SJCRH30 (cell line): ENCODE results near the gene CNPY3. TPM values are rescaled to one million over a fixed set of nuclear protein-coding genes. Genes with fewer than 3 reads are reported as not detected.
"Not testable (repeated sequence)": the region's sequence is repeated elsewhere in the genome, so short reads cannot be mapped to it uniquely, and the experiment has no call there.

Source experiments
- DNase-seq, 2 experiments: peaks; one replicate each; pipeline ENCODE4 v3.0.0-alpha.2; 2015 to 2020
- H3K27ac ChIP-seq: fragments of 250-450 bp; sonication (Bioruptor Pico); 2 replicates; pipeline ENCODE4 v1.5.1; 2020; ENCODE audit warnings: mild to moderate bottlenecking, moderate library complexity
- H3K27me3 ChIP-seq: fragments of 250-450 bp; sonication (Bioruptor Pico); 2 replicates; pipeline ENCODE4 v1.5.1; 2020; ENCODE audit warnings: mild to moderate bottlenecking, moderate library complexity
- H3K36me3 ChIP-seq: fragments of 250-450 bp; sonication (Bioruptor Pico); 2 replicates; pipeline ENCODE4 v1.5.1; 2020; ENCODE audit warnings: mild to moderate bottlenecking, moderate library complexity
- H3K4me1 ChIP-seq: fragments of 250-450 bp; sonication (Bioruptor Pico); 2 replicates; pipeline ENCODE4 v1.5.1; 2020; ENCODE audit warnings: mild to moderate bottlenecking, moderate library complexity
- H3K4me3 ChIP-seq: fragments of 250-450 bp; sonication (Bioruptor Pico); 2 replicates; pipeline ENCODE4 v1.5.1; 2020; ENCODE audit warnings: mild to moderate bottlenecking, moderate library complexity
- H3K9me3 ChIP-seq: fragments of 250-450 bp; sonication (Bioruptor Pico); replicated peaks from 2 replicates; pipeline ENCODE4 v1.5.1; 2020; ENCODE audit warnings: mild to moderate bottlenecking, moderate library complexity
- total RNA-seq: library from RNA; depleted of rRNA; stranded (reverse); fragments of >200 nt; shearing (Covaris generic); gene quantifications from 2 replicates; pipeline ENCODE4 v1.2.3, GENCODE V29; 2014; rRNA removed

The CNPY3 gene
- total RNA-seq = 40.9 and 45.3 TPM in 2 replicates

- DNase-seq = peak; percentile 96 to 98
- Histone ChIP-seq H3K36me3 (peaks cover 3% of the 10 kb centered on the region), H3K27me3 (no peaks in the 10 kb centered on the region), H3K27ac (peak within 1 kb of the TSS; percentile 57), H3K9me3 (no peaks in the 10 kb centered on the region), H3K4me1 (no peaks in the 10 kb centered on the region), H3K4me3 (peak within 1 kb of the TSS; percentile 66)
Observed at GRCh38 chr6:42928986-42929820, at the start of gene CNPY3. TSS of gene CNPY3 (plus strand) at chr6:42929480. CDS start at chr6:42929571, 91 bp downstream.

GRCh38 chr6:42880240-42880817 lies 49.0 kb upstream of the CNPY3 start:
- H3K27me3 ChIP-seq, H3K9me3 ChIP-seq, H3K4me1 ChIP-seq, DNase-seq: not testable (repeated sequence)
- Histone ChIP-seq H3K27ac (peak overlapping the region; percentile 87), H3K36me3 (peaks cover 42% of the 10 kb centered on the region), H3K4me3 (peak overlapping the region; percentile 76)

GRCh38 chr6:42880871-42881270 lies 48.4 kb upstream of the CNPY3 start:
- H3K9me3 ChIP-seq, DNase-seq, H3K27me3 ChIP-seq, H3K4me1 ChIP-seq: not testable (repeated sequence)
- Histone ChIP-seq H3K36me3 (peaks cover 48% of the 10 kb centered on the region), H3K4me3 (peak overlapping the region; percentile 76), H3K27ac (peak overlapping the region; percentile 87; the same call in 1 of the 2 replicates)

- H3K4me3 ChIP-seq = no peak overlapping the region
- peaks cover 49% of the 10 kb centered on the region for H3K36me3 ChIP-seq
- no peaks in the 10 kb centered on the region for H3K9me3 ChIP-seq
- H3K27ac ChIP-seq = no peak overlapping the region
- H3K27me3 ChIP-seq = no peaks in the 10 kb centered on the region
- H3K4me1 ChIP-seq = peaks cover 4% of the 10 kb centered on the region; the same call in 1 of the 2 replicates
- DNase-seq = no peak
Observed at GRCh38 chr6:42885702-42886101, 43.6 kb upstream of the CNPY3 start.

GRCh38 chr6:42888201-42888600 lies 41.1 kb upstream of the CNPY3 start:
- H3K36me3 ChIP-seq = peaks cover 30% of the 10 kb centered on the region
- not testable (repeated sequence) for H3K9me3 ChIP-seq, H3K4me1 ChIP-seq, H3K27ac ChIP-seq, H3K27me3 ChIP-seq, H3K4me3 ChIP-seq, DNase-seq

GRCh38 chr6:42889815-42890214 lies 39.5 kb upstream of the CNPY3 start:
- no peaks in the 10 kb centered on the region for H3K9me3 ChIP-seq
- H3K27ac ChIP-seq = peak overlapping the region; percentile 92
- peaks cover 13% of the 10 kb centered on the region for H3K36me3 ChIP-seq
- peak in 1 of 2 experiments; percentile 40 for DNase-seq
- H3K4me3 ChIP-seq = peak overlapping the region; percentile 84
- peaks cover 4% of the 10 kb centered on the region; the same call in 1 of the 2 replicates for H3K4me1 ChIP-seq
- no peaks in the 10 kb centered on the region for H3K27me3 ChIP-seq

- Histone ChIP-seq H3K9me3 (no peaks in the 10 kb centered on the region), H3K27me3 (no peaks in the 10 kb centered on the region), H3K4me1 (peaks cover 4% of the 10 kb centered on the region; the same call in 1 of the 2 replicates), H3K27ac (peak overlapping the region; percentile 92), H3K36me3 (peaks cover 6% of the 10 kb centered on the region), H3K4me3 (peak overlapping the region; percentile 84)
- peak; percentile 98 for DNase-seq
Observed at GRCh38 chr6:42890311-42891198, 38.7 kb upstream of the CNPY3 start.

GRCh38 chr6:42891199-42891722 lies 38.0 kb upstream of the CNPY3 start:
- Histone ChIP-seq H3K27ac (peak overlapping the region; percentile 92), H3K9me3 (no peaks in the 10 kb centered on the region), H3K27me3 (no peaks in the 10 kb centered on the region), H3K4me3 (peak overlapping the region; percentile 84), H3K36me3 (no peaks in the 10 kb centered on the region), H3K4me1 (peaks cover 4% of the 10 kb centered on the region; the same call in 1 of the 2 replicates)
- no peak for DNase-seq

GRCh38 chr6:42894041-42894828 lies 35.0 kb upstream of the CNPY3 start:
- not testable (repeated sequence) for DNase-seq

GRCh38 chr6:42896178-42896719 lies 33.0 kb upstream of the CNPY3 start:
- H3K27ac ChIP-seq = no peak overlapping the region

More at GRCh38 chr6:42894041-42894828, 35.0 kb upstream of the CNPY3 start:
- H3K27ac ChIP-seq, H3K4me3 ChIP-seq, H3K9me3 ChIP-seq, H3K36me3 ChIP-seq, H3K27me3 ChIP-seq: not testable (repeated sequence)
- H3K4me1 ChIP-seq = peaks cover 10% of the 10 kb centered on the region; the same call in 1 of the 2 replicates

GRCh38 chr6:42898891-42899361 lies 30.4 kb upstream of the CNPY3 start:
- DNase-seq = peak; percentile 70 to 87
- no peaks in the 10 kb centered on the region for H3K27me3 ChIP-seq
- H3K27ac ChIP-seq = peak overlapping the region; percentile 59; the same call in 1 of the 2 replicates
- no peaks in the 10 kb centered on the region for H3K9me3 ChIP-seq
- H3K4me1 ChIP-seq = peaks cover 13% of the 10 kb centered on the region
- no peaks in the 10 kb centered on the region for H3K36me3 ChIP-seq
- H3K4me3 ChIP-seq = peak overlapping the region; percentile 31

More at GRCh38 chr6:42896178-42896719, 33.0 kb upstream of the CNPY3 start:
- Histone ChIP-seq H3K9me3 (no peaks in the 10 kb centered on the region), H3K4me3 (no peak overlapping the region), H3K4me1 (peaks cover 13% of the 10 kb centered on the region), H3K36me3 (no peaks in the 10 kb centered on the region), H3K27me3 (no peaks in the 10 kb centered on the region)
- no peak for DNase-seq

- H3K4me1 ChIP-seq = peaks cover 13% of the 10 kb centered on the region
- peak overlapping the region; percentile 59 for H3K27ac ChIP-seq
- no peaks in the 10 kb centered on the region for H3K9me3 ChIP-seq
- H3K27me3 ChIP-seq = no peaks in the 10 kb centered on the region
- peak; percentile 72 to 83 for DNase-seq
- H3K36me3 ChIP-seq = no peaks in the 10 kb centered on the region
- H3K4me3 ChIP-seq = peak overlapping the region; percentile 31
Observed at GRCh38 chr6:42899871-42900270, 29.4 kb upstream of the CNPY3 start.

GRCh38 chr6:42901538-42901957 lies 27.7 kb upstream of the CNPY3 start:
- Histone ChIP-seq H3K27me3 (no peaks in the 10 kb centered on the region), H3K4me3 (no peak overlapping the region), H3K36me3 (no peaks in the 10 kb centered on the region), H3K27ac (no peak overlapping the region), H3K9me3 (no peaks in the 10 kb centered on the region), H3K4me1 (peaks cover 13% of the 10 kb centered on the region)
- peak; percentile 78 to 94 for DNase-seq
